CD4-positive, alpha-beta T cell treated with Interleukin-21 for 1 hour (primary cell): Measurements from ENCODE around the gene GAPVD1.
"Not testable (repeated sequence)": the region's sequence is repeated elsewhere in the genome, so short reads cannot be mapped to it uniquely, and the experiment has no call there.

ENCODE experiments used
- DNase-seq: peaks from one replicate; pipeline ENCODE4 v3.0.0-alpha.2; 2020

The GAPVD1 gene

GRCh38 chr9:125376261-125377226 lies 114.9 kb downstream of the GAPVD1 start:
- no peak for DNase-seq

DNA sequence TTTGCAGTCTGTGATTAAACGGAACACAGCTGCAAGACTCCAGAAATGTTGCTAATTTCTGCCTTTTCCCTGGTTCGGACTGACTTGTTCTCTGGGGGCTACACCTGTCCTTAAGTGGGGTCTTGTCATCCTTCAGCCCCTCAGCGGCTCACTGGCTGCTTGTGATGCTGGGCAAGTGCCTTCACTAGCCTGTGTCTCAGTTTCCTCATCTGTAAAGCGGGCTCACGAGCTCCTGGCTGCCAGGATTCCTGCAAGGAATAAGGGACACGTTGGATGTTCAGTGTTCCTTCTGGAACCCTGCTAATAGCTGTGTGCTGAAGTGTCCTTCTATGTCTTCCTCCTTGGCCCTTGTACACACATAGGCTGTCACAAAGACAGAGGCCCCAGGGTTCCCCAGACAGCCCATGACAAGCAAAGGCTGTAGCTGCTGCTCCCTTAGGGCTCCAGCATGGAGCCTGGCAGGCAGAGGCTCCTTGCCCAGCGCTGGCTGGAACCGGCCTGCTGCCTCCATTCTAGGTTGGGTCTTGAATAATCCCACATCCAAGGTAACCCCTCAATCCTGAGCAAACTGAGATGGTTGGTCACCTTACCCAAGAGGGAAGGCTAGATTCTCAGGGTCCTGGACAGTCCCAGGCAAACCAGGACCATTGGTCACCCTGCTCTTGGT lies 116.1 kb downstream of the GAPVD1 start:
- no peak for DNase-seq

- no peak for DNase-seq
Observed at GRCh38 chr9:125378778-125379177, 117.2 kb downstream of the GAPVD1 start.

GRCh38 chr9:125379208-125379607 lies 117.6 kb downstream of the GAPVD1 start:
- no peak for DNase-seq

DNA sequence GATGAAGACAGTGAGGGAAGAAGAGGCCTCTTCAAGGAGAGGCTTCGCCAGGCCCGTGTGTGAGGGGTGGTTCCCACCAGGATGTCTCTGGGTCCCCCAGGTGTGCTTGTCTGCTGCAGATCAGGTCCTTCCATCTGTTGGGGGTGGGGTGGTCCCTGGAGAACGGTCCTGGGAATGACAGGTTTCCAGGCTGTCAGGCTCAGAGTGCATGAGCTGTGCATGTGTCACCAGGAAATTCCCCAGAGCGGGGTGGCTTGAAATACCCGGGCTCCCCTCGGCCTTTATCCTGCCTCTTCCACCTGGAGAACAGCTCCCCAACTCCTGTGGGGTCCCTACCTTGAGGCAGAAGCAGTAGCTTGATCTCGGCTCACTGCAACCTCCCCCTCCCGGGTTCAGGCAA lies 118.8 kb downstream of the GAPVD1 start:
- no peak for DNase-seq

GRCh38 chr9:125387861-125388524 lies 126.4 kb downstream of the GAPVD1 start:
- no peak for DNase-seq

- no peak for DNase-seq
Observed at GRCh38 chr9:125388978-125389377, 127.4 kb downstream of the GAPVD1 start.

GRCh38 chr9:125391704-125392103 lies 130.1 kb downstream of the GAPVD1 start:
- DNase-seq, result no peak

DNA sequence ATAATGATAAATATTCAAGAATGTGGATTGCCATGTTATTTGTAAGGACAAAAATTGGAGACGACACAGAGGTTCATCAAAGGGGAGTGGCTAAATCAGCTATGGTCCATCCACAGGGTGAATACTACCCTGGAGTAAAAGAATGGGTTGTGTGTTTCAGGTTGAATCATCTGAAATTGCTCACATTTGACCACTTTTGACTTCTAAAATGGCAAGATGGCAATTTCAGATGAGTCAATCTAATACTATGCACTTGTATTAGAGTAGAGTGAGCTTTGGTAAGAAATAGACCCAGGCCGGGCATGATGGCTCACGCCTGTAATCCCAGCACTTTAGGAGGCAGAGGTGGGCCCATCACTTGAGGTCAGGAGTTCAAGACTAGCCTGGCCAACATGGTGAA lies 131.8 kb downstream of the GAPVD1 start:
- DNase-seq, result no peak

DNA sequence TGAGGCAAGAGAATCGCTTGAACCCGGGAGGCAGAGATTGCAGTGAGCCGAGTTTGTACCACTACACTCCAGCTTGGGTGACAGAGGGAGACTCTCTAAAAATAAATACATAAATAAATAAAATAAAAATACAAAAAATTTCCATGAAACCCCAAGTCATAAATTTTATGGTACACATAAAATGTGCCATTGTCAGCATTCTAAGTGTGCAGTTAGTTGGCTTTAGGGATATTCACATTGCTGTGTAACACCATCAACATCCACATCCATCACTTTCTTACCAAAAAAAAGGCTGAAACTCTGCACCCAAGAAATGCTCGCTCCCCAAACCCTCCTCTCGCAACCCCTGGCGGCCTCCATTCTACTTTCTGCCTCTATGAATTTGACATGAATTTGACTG lies 135.2 kb downstream of the GAPVD1 start:
- no peak for DNase-seq

- no peak for DNase-seq
Observed at GRCh38 chr9:125397736-125398135, 136.1 kb downstream of the GAPVD1 start.

DNA sequence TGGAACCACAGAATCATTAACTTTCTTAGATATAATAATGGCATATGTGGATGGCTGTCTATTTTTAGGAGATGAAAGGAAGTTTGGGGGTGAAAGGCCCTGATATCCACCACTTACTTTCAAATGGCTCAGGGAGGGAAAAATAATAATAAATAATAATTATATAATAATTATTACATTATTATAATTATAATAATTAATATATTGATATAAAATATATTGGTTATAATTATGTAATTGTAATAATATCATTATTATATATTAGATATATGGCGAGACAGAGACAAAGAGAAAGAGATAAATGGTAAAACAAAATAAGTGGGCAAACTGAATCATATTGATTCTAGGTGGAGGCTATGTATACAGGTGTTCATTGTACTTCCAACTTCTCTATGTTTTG lies 136.6 kb downstream of the GAPVD1 start:
- no peak for DNase-seq

DNA sequence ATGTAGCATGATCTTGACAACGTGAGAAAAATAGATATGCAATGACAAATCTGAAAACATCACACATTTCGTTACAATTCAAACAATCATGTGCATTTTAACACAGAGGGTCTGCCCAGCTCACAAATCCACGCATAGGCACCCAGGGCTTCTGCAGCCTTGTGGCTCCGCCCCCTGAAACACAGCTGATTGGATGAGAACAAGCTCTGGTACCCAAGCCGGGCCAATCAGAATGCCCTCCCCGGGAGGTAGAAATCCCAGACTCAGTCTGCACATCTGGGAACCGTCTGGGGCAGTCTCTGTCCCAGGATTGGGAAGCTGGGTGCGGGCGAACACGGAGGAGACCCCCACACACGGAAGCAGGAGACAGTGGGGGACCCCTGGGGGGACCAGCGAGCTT lies 137.5 kb downstream of the GAPVD1 start:
- DNase-seq, result no peak

DNA sequence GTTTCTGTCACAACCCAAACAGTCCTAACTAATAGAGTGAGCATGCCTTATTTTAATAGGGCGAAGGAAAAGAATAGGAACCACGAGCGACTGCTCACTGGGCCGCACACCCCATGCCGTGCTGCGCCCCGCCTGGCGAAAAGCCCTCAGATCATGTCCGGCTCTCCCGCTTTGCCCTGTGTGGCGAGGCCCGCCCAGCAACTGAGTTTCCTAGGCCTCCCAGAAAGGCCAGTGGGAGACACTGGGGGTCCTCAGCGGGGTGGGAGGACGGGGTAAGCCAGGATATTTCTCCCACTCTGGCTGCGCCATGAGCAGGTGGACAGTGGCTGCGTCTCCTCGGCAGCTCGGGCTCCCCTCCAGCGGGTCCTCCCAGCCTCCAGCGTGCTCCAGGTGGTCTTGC lies 138.0 kb downstream of the GAPVD1 start:
- no peak for DNase-seq

DNA sequence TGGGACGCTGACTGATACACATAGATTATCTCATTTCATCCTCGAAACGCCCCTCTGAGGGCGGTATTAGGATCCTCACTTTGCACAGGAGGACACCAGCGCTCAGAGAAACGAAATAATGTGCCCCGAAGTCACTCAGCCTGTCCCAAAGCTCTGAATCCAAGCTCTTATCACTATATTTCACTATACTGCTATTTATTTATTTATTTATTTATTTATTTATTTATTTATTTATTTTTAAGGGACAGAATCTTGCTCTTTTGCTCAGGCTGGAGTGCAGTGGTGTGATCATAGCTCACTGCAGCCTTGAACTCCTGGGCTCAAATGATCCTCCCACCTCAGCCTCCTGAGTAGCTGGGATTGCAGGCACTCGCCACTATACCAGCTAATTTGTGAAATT lies 138.6 kb downstream of the GAPVD1 start:
- DNase-seq, result not testable (repeated sequence)

GRCh38 chr9:125400725-125401716 lies 139.4 kb downstream of the GAPVD1 start:
- no peak for DNase-seq

- no peak for DNase-seq
Observed at GRCh38 chr9:125404733-125405132, 143.1 kb downstream of the GAPVD1 start.

DNA sequence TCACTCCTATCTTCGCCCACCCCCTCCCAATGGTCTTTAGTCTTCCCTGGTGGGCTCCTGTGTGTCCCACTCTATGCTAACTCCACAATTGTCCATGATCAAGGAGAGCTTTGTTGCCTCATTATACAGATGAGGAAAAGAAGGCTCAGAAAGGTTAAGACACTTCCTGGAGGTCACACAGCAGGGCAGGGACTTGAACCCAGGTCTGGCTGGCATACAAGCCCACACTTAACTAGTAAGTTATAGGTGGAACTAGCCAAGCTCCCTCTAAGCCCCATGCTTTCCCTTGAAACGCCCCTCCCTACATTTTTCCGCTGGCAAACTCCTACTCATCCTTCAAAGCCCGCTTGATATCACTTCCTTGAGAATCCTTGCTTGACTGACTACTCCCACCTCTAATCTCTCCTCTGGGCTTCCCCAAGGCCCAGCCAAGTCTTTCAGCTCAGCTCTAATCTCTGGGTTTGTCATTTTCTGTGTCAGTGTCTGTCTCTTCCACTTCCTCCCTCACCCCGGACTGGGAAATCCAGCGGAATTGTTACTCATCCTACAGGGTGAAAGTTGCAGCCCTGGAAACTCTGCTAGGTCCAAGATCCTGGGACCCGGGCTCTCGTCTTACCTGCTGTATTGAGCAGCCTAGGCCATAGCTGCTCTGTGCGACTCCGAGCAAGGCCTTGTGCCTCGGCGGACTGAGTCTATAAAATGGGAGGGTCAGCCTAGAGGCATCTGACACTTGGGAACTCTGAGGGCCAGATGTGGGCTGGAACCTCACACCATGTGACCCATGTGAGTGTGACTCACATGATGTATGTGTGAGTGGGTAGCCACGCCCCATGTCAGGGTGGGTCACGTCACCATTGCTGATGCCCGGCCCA lies 144.5 kb downstream of the GAPVD1 start:
- DNase-seq, result no peak

DNA sequence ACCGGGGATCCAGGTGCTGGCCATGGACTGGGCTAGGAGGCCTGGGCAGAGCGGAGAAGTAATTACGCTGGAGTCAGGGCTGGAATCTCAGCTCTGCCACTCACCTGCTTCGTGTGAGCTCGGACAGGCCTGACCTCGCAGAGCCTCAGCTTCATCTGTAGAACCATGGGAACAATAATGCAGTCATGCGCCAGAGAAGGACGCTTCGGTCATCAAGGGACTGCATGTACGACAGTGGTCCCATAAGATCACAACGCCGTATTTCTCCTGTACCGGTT lies 145.1 kb downstream of the GAPVD1 start:
- DNase-seq, result no peak

GRCh38 chr9:125407432-125407973 lies 145.9 kb downstream of the GAPVD1 start:
- no peak for DNase-seq
